DMS79 (cell line): Measurements from ENCODE around the gene EXOC6B.

Source experiments
- DNase-seq: peaks from one replicate; lab custom pipeline; 2025; lab: John Stamatoyannopoulos, UW

EXOC6B gene

DNA sequence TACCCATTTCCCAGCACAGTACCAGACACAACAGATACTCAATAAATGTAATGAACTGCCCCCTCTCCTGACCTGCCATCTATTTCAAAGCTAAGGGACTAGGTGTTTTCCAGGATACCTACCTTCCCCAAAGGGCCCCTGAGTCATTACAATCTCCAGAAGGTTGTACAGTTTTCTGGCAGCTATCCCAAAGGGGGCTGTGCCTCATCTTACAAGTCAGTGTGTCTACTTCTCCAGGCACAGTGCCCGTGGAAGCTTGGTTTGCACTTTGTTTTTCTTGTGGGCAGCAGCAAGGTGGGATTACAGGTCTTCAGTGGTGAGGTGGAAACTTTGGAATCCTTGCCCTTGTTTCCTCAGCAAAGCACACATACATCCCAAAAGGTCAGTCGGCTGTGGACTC lies 615.4 kb downstream of the EXOC6B start:
- no peak for DNase-seq

DNA sequence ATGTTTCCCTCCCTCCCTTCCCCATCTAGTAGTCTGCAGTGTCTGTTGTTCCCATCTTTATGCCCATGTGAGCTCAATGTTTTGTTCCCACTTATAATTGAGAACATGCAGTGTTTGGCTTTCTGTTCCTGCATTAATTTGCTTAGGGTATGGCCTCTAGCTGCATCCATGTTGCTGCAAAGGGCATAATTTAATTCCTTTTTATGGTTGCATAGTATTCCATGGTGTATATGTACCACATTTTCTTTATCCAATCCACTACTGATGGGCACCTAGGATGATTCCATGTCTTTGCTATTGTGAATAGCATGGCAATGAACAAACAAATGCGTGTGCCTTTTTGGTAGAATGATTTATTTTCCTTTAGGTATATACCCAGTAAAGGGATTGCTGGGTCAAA lies 617.6 kb downstream of the EXOC6B start:
- no peak for DNase-seq

DNA sequence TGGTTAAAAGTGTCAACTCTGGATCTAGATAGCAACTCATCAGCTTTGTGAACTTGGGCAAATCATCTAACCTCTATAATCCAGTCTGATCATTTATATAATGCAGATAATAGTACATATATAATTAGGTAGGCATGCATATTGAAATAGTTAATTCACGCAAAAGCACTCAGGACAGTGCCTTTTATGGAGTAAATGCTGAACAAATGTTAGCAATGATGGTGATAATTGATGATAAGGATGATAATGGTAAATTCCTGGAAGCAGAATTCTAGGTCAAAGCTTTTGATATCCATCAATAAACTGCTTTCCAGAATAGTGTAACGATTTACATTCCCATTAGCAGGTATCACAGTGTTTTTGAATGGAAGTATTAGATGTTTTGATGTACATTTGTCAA lies 618.5 kb downstream of the EXOC6B start:
- no peak for DNase-seq

DNA sequence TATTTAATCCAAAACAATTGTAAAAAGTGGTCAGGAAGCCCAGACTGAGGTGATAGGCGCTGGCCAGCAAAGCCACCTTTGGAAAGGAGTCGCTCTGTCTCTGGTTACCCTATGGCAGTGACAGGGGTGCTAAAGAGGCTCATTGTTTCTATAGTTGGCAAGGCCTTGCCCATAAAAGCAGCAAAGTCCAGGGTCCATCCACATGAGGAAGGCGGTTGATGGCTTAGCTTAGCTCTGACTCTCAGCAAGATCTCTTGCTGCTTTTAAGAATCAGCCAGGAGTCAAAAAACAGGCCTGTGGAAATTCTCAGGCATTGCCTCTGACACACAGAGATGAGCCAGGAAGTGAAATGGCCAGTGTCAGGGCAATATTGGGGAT lies 620.3 kb downstream of the EXOC6B start:
- DNase-seq = no peak

DNA sequence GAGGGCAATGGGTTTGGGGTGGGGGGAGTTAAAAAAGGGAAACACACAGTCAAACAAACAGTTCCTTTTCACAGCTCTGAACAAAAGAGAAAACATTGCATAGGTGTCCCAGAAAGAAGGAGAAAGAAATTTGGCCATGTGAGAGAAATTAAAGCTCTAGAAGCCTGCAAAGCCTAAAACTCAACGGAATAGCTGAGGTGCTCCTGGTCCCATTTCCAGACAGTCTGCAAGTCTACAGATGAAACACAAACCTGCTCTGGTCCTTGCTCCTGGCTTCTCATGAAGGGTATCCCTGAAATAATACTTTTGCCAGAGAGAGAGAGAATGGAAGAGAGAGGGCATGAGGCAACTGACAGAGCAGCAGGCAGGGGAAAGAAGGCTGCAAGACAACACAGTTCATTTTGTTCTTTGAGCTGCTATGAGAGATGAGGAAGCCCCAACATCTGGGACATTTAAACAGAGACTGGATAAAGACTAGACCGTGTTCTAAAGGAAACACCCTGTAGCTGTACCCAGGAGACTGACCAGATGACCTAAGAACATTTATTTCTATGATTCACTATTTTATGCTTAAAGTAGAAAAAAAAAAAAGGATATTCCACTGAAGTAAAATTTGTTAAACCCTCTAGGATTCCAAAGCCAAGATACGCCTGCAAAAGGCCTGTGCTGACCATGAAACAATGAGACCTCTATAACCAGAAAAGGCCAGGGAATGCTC lies 620.9 kb downstream of the EXOC6B start:
- DNase-seq = no peak

DNA sequence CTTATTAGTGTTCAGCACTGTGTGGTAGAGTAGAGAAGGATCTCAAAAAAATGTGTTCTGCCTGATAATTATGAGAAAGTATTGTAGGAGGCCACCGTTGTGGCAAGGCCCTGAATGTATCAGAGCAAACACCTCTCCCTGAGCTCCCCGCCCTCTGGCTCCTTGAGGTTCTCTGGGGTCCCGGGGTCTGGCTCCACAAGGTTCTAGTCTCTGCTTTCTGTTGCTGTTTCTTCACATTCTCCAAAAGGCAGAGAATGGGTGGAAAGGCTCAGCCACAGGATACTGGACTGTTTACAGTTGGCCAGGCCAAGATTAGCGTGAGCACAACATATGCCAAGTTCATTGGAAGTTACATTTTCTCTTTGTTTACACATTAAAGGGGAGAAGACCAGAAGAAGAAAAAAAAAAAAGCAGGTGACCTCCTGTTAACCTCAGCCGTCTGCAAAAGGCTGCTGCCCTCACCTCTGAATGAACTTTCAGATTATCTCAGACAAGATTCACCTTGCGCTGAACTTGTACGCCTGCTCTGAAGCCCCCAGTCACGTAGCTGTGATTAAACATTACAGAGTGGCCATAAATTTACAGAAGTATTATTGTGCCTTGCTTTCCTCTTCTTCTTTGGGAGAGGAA lies 621.6 kb downstream of the EXOC6B start:
- no peak for DNase-seq

DNA sequence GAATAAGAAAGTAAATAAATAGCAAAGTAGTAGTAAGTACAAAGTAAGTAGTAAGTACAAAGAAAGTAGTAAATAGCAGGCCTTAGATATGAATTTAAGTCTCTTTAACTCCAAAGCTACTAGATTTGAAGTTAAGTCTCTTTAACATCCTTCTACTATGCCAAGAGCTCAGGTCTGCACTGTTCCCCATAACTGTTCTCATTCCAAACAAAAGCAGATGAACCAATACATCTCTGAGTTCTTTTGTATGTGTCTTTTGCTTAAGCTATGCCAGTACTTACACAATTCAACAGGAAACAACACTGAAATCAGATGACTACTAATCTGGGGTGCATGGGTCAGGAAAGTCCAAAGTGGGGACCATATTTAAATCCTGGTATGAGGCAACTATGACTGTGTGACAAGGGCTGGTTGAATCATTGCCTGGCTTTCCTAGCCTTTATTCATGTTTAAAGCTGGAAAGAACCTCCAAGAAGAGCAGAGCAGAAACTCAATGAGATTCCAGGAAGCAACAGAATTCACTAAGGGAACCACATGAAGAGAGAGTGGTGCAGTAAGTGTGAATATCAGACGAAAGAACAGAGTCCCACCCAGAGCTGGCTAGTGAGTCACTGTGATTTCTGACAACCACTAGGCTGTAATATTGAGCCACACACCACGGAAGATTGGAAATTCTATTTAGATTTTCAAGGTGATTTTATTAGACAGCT lies 627.1 kb downstream of the EXOC6B start:
- no peak for DNase-seq

DNA sequence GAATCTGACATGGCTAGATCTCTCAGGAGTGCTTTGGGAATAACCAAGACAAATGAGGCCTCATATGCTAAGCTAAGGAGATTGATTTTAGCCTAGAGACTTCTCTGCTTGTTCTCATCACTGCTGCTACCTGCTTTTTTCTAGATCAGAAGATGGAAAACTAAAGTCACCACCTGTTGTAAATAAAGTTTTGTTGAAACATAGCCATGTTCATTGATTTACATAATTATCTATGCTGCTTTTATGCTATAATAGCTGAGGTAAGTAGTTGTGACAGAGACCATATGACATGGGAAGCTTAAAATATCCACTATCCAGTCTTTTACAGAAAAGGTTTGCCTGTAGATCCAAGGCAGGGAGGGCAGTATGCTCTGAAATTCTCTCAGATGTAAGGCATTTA lies 632.1 kb downstream of the EXOC6B start:
- no peak for DNase-seq

DNA sequence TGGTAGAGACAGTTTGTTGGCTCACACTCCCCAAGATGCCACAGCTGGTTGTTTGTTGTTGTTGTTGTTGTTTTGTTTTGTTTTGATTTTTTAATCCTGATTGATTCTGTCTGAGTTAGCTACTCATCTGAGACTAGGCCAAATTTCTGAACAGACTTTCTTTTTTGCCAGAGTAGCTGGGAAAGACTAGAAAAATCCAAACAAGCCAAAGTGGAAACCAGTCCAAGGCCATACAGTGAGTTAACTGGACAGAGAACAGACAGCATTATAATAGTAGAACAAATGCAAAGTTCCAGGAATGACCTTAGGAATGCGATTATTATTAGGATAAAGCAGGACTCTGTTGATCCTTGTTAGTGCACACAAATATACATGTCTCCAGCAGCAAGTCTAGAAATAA lies 634.4 kb downstream of the EXOC6B start:
- DNase-seq = no peak

DNA sequence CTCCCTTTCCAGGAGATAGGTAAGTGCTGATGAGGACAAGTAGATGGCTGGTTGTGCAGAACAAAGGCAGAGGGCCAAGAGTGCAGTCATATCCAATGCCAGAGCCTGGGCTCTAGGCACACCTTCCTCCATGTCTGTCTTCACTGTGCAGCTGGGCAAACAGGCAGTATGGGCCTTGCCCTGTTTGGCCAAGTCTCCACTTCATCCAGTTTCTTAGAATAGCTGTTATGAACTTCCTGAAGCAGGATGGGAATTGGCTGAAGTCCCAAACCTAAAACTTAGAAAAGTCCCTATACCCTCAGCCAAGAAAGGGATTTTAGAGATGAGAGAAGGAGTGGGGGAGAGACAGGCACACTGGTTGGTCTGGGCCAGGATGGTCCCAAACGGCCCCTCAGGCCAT lies 640.6 kb downstream of the EXOC6B start:
- no peak for DNase-seq

DNA sequence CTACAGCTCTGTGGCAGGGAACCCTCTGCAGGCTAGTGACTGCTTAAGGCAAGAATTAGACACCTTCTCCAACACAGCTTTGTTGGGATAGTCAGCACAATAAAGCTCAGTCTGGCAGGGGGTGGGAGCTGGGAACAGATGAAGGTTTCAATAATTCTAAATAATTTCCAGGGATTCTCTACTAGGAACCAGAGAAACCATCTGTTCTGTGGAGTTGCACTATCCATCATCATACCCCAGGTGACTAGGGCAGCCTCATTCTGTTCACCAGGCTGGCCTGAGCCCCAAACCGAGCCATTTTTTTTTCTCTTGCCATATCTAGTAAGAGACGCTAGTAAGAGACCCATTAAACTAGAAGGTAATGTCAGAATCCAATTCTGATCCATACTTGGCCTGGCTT lies 642.4 kb downstream of the EXOC6B start:
- no peak for DNase-seq

DNA sequence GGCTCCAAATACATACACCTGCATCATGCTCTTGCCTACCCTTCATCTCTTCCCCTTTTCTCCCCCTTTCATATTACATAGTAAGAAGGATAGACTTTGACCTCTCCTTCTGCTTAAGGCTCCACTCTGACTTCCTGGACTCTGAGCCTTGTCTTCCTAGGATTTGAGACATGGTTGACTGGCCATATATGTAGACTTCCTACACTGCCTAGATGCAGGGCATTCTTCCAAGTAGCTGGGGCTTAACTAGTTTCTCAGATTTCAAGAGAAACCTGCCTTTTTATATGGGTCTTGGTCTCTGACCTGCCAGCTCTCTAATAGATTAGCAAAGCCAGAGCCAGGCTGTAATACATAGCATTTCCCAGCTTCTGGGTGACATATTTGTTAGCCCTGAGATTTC lies 642.8 kb downstream of the EXOC6B start:
- DNase-seq = no peak

DNA sequence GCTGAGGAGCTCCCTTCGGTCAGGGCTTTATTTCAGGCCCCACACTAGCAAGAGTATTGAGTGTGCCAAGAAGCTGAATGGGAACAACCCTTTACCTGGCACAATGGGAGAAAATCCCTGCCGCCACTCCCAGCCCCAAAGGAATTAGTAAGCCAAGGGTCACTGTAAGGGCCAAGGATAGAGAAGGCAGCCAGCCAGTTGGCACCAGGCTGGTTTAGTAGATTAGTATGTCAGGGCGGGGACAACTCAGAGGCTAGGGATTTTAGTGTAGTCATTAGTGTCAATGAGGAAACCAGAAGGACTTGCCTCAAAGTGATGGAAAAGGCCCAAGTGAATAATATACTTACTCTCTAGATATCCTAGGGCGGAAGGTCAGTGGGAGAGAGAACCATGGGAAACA lies 643.3 kb downstream of the EXOC6B start:
- no peak for DNase-seq

DNA sequence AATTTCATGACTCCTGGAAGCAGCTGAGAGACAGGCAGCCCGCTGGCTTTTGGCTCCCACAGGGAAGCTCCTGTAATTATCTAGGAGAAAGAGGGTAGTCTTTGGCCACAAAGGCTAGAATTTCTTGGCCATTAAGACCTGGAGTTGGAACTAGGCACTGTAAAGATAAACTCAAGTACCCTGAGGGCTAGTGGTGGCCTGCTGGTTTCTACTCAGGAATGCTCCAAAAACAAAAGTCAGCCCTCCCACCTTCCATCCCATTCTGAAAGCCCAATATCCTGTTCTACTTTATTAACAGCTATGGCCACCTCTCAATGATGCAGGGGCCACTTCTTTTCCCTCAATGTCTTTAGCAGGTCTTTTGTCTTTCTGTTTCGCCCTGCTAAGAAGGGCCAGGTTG lies 644.2 kb downstream of the EXOC6B start:
- DNase-seq = no peak

DNA sequence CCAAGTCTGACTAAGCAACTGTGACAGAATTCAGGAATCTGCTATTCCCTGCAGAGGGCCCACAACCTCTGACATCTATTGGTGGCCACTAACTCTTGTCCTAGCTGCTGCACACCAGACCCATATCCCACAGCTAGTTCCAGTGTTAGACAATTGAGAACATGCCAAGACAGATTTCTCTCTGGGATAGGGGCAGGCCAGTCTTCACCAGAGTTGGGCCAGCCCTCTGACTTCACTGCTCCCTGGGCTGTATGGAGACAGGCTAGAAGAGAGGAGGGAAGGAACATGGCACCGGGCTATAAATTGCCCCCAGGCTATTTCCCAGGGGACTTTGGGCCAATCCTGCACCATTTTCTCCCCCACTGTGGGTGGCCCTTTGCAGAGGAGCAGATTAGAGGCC lies 645.5 kb downstream of the EXOC6B start:
- no peak for DNase-seq

DNA sequence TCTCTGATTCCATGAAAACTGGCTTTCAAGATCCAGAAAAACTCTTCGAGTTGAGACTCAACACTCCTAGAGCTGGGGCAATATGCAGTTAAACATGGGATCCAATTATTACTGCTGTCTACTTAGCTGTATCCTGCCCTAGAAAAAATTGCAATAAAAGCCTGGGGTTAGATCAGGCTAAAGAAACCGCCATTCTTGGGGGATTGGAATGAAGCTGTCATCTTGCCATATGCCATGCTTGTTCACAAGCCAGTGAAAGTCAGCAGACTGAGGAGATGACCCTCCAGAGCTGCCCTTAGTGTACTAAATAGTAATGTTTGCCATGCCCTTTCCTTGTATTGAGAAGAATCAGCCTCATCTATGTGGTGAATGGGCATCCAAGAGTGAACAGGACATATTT lies 647.3 kb downstream of the EXOC6B start:
- DNase-seq = no peak

DNA sequence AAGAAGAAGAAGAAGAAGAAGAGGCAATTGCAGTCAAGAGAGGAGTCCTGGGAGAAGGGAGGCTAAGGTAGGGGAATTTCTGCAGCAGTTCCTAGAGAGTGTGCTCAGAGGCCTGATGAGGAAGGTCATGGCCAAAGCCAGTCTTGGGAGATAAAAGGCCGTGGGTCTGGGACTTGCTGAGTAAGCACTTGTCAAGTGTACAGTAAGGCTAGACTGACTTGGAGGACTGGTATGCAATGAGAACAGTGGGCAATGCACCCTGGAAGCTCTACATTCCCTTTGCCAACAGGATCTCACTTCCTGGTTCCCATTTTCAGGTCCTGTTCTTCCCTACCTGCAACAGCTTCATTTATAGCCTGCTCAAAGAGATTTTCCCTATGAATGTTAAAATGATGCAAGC lies 649.6 kb downstream of the EXOC6B start:
- no peak for DNase-seq

DNA sequence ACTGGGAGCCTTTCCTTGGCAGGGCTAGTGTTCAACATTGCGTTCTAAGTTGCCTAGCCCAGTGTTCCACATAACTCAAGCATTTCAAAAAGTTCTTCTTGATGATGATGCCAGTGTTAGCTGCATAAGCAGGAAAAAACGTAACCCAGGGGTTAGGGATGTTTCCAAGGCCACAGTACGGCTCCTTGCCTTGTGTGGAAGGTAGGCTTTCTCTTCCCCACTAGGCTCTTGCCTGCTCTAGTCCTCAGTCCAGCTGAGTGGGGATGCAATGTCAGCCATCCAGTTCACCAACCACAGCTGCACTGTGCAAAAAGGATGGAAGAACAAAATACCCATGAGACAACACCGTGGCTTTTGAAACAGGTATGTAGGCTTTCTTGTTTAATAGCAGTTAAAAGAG lies 650.2 kb downstream of the EXOC6B start:
- no peak for DNase-seq

DNA sequence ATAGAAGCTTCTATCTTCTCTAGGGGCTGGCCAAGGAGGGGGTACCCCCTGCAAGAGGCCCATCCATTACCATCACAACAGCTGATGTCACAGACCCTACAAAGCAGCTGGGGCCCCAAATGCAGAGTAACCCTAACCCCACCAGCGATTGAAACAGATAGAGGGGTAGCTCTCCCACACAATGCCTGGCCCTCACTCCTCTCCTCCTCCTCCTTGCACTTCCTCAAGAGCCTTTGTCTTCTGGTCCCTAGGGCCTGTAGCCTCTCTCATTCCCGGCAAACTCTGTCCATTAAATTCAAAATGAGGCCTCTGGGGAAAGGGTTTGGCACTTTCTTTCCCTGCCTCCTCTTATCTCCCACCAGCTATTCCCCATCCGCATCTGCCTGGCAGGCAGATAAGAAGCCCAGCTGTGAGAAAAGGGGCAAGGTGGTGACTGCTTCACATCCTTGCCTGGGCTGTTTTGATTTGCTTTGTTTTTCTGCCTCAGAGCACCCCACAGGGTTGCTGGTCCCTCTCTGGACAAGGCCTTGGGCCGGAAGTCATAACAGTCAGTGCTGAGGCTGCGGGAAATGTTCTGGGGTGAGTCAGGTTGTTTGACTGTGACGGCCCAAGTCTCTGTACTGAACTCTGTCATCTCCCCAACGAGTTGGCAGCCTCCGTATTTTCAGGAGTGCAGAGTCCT lies 652.1 kb downstream of the EXOC6B start:
- DNase-seq = no peak

DNA sequence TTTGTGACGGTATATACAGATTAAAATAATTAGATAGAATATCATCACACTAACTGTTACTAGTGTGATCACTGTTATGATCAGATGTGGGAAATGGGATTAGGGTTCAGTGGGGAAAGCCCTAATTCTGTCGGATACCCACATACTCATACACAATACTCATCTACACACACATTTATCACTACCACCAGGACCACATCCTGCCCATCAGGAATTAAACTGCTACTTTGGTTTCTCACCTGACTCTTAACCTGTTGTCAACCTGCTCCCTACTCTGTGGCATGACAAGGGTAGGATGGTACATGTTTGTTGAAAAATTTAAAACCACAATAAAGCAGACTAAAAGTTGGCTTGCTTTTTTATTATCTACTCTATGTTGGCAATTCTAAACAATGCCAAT lies 653.4 kb downstream of the EXOC6B start:
- no peak for DNase-seq

DNA sequence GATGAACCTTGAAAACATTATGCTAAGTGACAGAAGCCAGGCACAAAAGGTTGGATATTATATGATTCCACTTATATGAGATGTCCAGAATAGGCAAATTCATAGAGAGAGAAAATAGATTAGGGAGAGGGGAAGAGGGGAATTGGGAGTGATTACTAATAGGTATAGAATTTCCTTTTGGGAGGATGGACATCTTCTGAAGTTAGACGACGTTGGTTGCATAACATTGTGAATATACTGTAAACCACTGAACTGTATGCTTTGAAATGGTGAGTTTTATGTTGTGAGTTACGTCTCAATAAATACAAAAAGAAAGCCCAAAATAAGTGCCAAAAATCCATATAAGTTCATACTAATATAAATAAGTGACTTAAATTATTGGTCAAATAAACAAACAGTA lies 659.6 kb downstream of the EXOC6B start:
- DNase-seq = no peak

DNA sequence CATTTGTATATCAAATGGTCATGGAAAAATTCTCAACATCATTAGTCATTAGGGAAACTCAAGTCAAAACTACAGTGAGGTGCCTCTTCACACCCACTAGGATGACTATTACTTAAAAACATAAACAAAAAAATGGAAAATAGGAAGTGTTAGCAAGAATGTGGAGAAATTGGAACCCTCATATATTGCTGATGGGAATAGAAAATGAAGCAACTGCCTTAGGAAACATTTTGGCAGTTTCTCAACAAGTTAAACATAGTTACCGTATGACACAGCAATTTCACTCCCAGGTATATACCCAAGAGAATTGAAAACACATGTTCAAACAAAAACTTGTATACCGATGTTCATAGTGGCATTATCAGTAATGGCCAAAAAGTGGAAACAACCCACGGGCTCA lies 660.0 kb downstream of the EXOC6B start:
- no peak for DNase-seq

DNA sequence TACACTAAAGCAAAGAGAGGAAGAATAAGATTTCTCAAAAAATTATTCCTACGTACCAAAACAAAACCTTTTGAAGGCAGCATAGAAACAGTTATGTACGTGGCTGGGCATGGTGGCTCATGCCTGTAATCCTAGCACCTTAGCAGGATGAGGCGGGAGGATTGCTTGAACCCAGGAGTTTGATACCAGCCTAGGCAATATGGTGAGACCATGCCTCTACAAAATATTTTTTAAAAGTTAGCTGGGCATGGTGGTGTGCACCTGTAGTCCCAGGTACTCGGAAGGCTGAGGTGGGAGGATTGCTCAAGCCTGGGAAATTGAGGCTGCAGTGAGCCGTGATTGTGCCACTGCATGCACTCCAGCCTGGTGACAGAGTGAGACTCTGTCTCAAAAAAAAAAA lies 663.3 kb downstream of the EXOC6B start:
- DNase-seq = no peak
